ENCODE data around the gene CKB.

DNA sequence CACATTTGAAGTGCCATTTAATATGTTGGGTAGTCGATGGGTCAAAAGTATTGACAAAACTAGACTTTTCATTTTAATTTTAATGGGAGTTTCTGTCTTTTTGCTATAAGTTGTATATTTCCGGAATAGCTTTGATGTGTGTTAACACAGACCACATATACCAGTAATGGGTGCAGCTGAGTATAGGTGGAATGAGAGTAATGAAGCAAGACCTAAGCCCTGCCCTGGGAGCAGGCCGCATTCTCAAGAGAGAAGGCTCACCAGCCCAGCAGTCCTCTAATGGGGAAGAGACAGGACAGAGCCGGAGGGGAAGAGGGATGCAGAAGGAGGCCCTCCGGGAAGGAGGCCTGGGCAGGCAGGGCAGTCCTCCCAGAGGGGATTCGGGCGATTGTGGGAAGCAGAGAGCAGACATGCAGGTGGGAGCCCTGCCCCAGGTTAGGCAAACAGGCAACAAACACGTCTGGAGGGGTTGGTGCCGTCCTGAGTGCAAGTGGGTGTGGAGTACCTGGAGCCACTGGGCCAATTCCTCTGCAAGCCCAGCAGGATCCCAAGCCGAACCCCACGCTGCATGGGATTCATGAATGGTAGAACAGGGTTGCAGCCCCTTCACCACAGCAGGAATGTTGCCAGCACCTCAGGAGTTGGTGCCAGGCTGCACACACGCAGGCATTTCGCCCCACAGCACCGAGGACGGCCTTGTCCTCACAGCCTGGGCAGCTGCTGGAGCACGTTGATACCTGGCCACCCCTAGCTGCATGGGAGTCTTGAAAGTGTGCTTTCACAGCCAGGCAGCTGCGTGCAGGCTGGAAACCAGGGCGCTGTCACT lies 7.8 kb downstream of the CKB start:
- TF ChIP-seq POLR2AphosphoS5 (IDR thresholded peaks at IDR 0.05; ENCODE audit: borderline replicate concordance, low read depth, low read length) = no peak; the same call in 1 of the 2 replicates
- TF ChIP-seq EZH2 (IDR thresholded peaks at IDR 0.05) = no peak
- TF ChIP-seq FOXP2 (optimal IDR thresholded peaks at IDR 0.05; ENCODE audit: control extremely low read depth, extremely low read length, insufficient read depth) = no peak

All from SK-N-MC (cell line).